HEK293 (cell line): ENCODE results near the gene NRSN2.

Experiments used
- CTCF ChIA-PET: fragments of 350-600 bp; formaldehyde crosslinking; extraction: SDS; loops from one replicate; lab custom pipeline; 2021; ENCODE audit warnings: antibody characterized with exemption; lab: Yijun Ruan, JAX
- POLR2A ChIA-PET: fragments of 300-600 bp; formaldehyde crosslinking; extraction: SDS; loops from one replicate; lab custom pipeline; 2020; ENCODE audit warnings: antibody characterized with exemption, inconsistent platforms; lab: Yijun Ruan, JAX
- H3K27ac ChIP-seq: fragments of 200-500 bp; sonication (Bioruptor generic); 2 replicates; pipeline ENCODE4 v1.5.1; 2014; ENCODE audit warnings: low read depth, low read length, control low read depth, inconsistent platforms; ENCODE audit errors: extremely low read depth
- H3K36me3 ChIP-seq, 2 experiments: fragments of 200-500 bp in 1 of 2; sonication (Bioruptor generic) in 1 of 2; 1 replicate in 1 of 2; 2 replicates in 1 of 2; pipeline ENCODE4 v1.5.1; 2014 to 2017; ENCODE audit warnings: inconsistent platforms in 2 of 2, low read length in 2 of 2; ENCODE audit not compliant: control insufficient read depth in 2 of 2, insufficient read depth in 1 of 2
- H3K4me1 ChIP-seq: fragments of 200-500 bp; sonication (Bioruptor generic); 2 replicates; pipeline ENCODE4 v1.5.1; 2014; ENCODE audit warnings: mild to moderate bottlenecking, low read length, inconsistent platforms; ENCODE audit not compliant: control insufficient read depth, insufficient read depth
- H3K4me3 ChIP-seq: 2 replicates; pipeline ENCODE4 v1.5.1; 2011; ENCODE audit warnings: low read depth, mild to moderate bottlenecking, control low read depth, low read length, moderate library complexity
- H3K9me3 ChIP-seq: fragments of 200-500 bp; sonication (Bioruptor generic); 2 replicates; pipeline ENCODE4 v1.5.1; 2014; ENCODE audit warnings: low read depth, low read length, inconsistent platforms; ENCODE audit not compliant: control insufficient read depth, insufficient read depth
- EGR2 ChIP-seq: fragments of 450-650 bp; formaldehyde crosslinking; IDR thresholded peaks from 2 replicates; pipeline ENCODE4 v1.5.1; 2016; ENCODE audit warnings: low read depth, missing biosample characterization, missing genetic modification characterization
- GLI4 ChIP-seq: fragments of 450-650 bp; formaldehyde crosslinking; IDR thresholded peaks from 2 replicates; pipeline ENCODE4 v1.5.1; 2016; ENCODE audit warnings: missing biosample characterization, missing genetic modification characterization
- GLIS2 ChIP-seq: fragments of 450-650 bp; formaldehyde crosslinking; IDR thresholded peaks from 2 replicates; pipeline ENCODE4 v1.5.1; 2016; ENCODE audit warnings: missing biosample characterization, missing genetic modification characterization
- HOXA7 ChIP-seq: sonication (generic); formaldehyde crosslinking; IDR thresholded peaks from 2 replicates; pipeline ENCODE4 v1.8.1; 2022; ENCODE audit warnings: missing genetic modification reagents, borderline replicate concordance
- KLF16 ChIP-seq: fragments of 450-650 bp; formaldehyde crosslinking; IDR thresholded peaks from 2 replicates; pipeline ENCODE4 v1.5.1; 2017; ENCODE audit warnings: missing biosample characterization, missing genetic modification characterization
- KLF8 ChIP-seq: fragments of 450-650 bp; formaldehyde crosslinking; IDR thresholded peaks from 2 replicates; pipeline ENCODE4 v1.5.1; 2016; ENCODE audit warnings: missing biosample characterization, missing genetic modification characterization
- KLF9 ChIP-seq: fragments of 450-650 bp; formaldehyde crosslinking; IDR thresholded peaks from 2 replicates; pipeline ENCODE4 v1.5.1; 2016; ENCODE audit warnings: missing biosample characterization, missing genetic modification characterization, low read depth
- SP2 ChIP-seq: fragments of 450-650 bp; formaldehyde crosslinking; IDR thresholded peaks from 2 replicates; pipeline ENCODE4 v1.5.1; 2016; ENCODE audit warnings: missing biosample characterization, missing genetic modification characterization
- ZBTB20 ChIP-seq: fragments of 450-650 bp; formaldehyde crosslinking; IDR thresholded peaks from 2 replicates; pipeline ENCODE4 v1.5.1; 2016; ENCODE audit warnings: missing biosample characterization, missing genetic modification characterization
- ZFHX2 ChIP-seq: fragments of 450-650 bp; formaldehyde crosslinking; conservative IDR thresholded peaks from 2 replicates; pipeline ENCODE4 v1.5.1; 2016; ENCODE audit warnings: missing biosample characterization, missing genetic modification characterization
- ZFP37 ChIP-seq: fragments of 450-650 bp; formaldehyde crosslinking; IDR thresholded peaks from 2 replicates; pipeline ENCODE4 v1.5.1; 2016; ENCODE audit warnings: missing biosample characterization, missing genetic modification characterization
- ZNF16 ChIP-seq: fragments of 450-650 bp; formaldehyde crosslinking; IDR thresholded peaks from 2 replicates; pipeline ENCODE4 v1.5.1; 2016; ENCODE audit warnings: low read depth, missing biosample characterization, missing genetic modification characterization
- ZNF184 ChIP-seq: fragments of 450-650 bp; IDR thresholded peaks from 2 replicates; pipeline ENCODE4 v1.5.1; 2018; ENCODE audit warnings: missing biosample characterization, mild to moderate bottlenecking, missing genetic modification characterization
- ZNF239 ChIP-seq: fragments of 450-650 bp; formaldehyde crosslinking; IDR thresholded peaks from 2 replicates; pipeline ENCODE4 v1.5.1; 2016; ENCODE audit warnings: missing biosample characterization, missing genetic modification characterization
- ZNF311 ChIP-seq: fragments of 450-650 bp; formaldehyde crosslinking; IDR thresholded peaks from 2 replicates; pipeline ENCODE4 v1.5.1; 2017; ENCODE audit warnings: missing biosample characterization, missing genetic modification characterization, borderline replicate concordance
- ZNF324 ChIP-seq: fragments of 450-650 bp; formaldehyde crosslinking; IDR thresholded peaks from 2 replicates; pipeline ENCODE4 v1.5.1; 2016; ENCODE audit warnings: missing biosample characterization, missing genetic modification characterization
- ZNF335 ChIP-seq: fragments of 450-650 bp; formaldehyde crosslinking; conservative IDR thresholded peaks from 2 replicates; pipeline ENCODE4 v1.5.1; 2016; ENCODE audit warnings: missing biosample characterization, missing genetic modification characterization
- ZNF366 ChIP-seq: fragments of 450-650 bp; formaldehyde crosslinking; conservative IDR thresholded peaks from 2 replicates; pipeline ENCODE4 v1.5.1; 2016; ENCODE audit warnings: missing biosample characterization, missing genetic modification characterization
- ZNF513 ChIP-seq: fragments of 450-650 bp; IDR thresholded peaks from 2 replicates; pipeline ENCODE4 v1.5.1; 2018; ENCODE audit warnings: missing biosample characterization, missing genetic modification characterization
- ZNF530 ChIP-seq: fragments of 450-650 bp; formaldehyde crosslinking; IDR thresholded peaks from 2 replicates; pipeline ENCODE4 v1.5.1; 2016; ENCODE audit warnings: low read depth, missing biosample characterization, missing genetic modification characterization
- ZNF600 ChIP-seq: fragments of 450-650 bp; formaldehyde crosslinking; IDR thresholded peaks from 2 replicates; pipeline ENCODE4 v1.5.1; 2016; ENCODE audit warnings: missing biosample characterization, missing genetic modification characterization
- ZNF707 ChIP-seq: fragments of 450-650 bp; formaldehyde crosslinking; IDR thresholded peaks from 2 replicates; pipeline ENCODE4 v1.5.1; 2016; ENCODE audit warnings: missing biosample characterization, missing genetic modification characterization
- ZXDB ChIP-seq: fragments of 450-650 bp; formaldehyde crosslinking; IDR thresholded peaks from 2 replicates; pipeline ENCODE4 v1.5.1; 2016; ENCODE audit warnings: missing biosample characterization, missing genetic modification characterization
- TF ChIP-seq, protein P1 (sequence below): fragments of 450-650 bp; formaldehyde crosslinking; IDR thresholded peaks from 2 replicates; pipeline ENCODE4 v1.5.1; 2016; ENCODE audit warnings: missing biosample characterization, missing genetic modification characterization
- TF ChIP-seq, protein P2 (sequence below): fragments of 450-650 bp; formaldehyde crosslinking; IDR thresholded peaks from 2 replicates; pipeline ENCODE4 v1.5.1; 2016; ENCODE audit warnings: missing biosample characterization, missing genetic modification characterization
- TF ChIP-seq, protein P3 (sequence below): fragments of 450-650 bp; formaldehyde crosslinking; IDR thresholded peaks from 2 replicates; pipeline ENCODE4; 2016; ENCODE audit warnings: missing biosample characterization, missing genetic modification characterization

The NRSN2 gene

DNA sequence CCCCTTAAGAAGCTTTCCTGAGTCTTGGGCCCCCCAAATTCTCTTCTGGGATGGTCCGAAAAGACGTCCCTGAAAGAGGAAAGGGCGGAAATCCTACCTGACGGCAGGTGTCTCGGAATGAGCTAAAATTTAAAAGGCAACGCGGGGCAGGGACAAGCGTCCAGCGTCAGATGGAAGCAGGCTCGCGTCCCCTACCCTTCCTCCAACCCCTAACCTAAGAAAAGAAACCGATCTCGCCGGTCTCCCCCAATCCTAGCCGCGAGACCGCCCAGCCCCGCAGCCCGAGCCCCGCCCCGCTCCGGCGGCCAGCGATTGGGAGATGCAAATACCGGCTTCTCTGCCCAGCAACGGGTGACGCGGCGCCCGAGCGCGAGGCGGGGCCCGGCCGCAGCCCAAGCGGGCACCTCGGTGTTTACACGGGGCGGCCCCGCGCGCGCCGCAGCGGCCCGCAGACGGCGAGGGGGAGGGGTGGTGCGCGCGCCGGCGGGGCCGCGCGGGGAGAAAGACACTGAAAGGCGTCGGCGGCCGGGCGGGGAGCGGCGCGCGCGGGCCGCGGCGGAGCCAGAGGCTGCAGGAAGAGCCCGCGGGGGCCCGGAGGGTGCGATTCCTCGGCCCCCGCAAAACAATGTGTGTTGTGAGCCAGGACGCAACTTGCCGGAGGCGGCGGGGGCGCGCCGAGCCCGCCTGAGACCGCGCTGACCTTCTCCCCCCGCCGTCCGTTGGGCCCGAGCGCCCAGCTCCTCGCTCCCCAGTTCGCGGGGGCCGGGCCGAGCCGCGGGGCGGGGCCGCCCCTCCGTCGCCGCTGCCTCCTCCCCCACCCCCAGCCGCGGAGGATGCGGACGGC is 21.6 kb upstream of the NRSN2 start, which contains the start of gene SOX12 (continued):
- no peak for TF ChIP-seq ZNF16 (tag by site-specific recombination)
- TF ChIP-seq ZNF184 (tag by site-specific recombination), result 0 out of 2 replicates have a peak, but pooled peaks have one; percentile 52
- TF ChIP-seq, protein P1, sequence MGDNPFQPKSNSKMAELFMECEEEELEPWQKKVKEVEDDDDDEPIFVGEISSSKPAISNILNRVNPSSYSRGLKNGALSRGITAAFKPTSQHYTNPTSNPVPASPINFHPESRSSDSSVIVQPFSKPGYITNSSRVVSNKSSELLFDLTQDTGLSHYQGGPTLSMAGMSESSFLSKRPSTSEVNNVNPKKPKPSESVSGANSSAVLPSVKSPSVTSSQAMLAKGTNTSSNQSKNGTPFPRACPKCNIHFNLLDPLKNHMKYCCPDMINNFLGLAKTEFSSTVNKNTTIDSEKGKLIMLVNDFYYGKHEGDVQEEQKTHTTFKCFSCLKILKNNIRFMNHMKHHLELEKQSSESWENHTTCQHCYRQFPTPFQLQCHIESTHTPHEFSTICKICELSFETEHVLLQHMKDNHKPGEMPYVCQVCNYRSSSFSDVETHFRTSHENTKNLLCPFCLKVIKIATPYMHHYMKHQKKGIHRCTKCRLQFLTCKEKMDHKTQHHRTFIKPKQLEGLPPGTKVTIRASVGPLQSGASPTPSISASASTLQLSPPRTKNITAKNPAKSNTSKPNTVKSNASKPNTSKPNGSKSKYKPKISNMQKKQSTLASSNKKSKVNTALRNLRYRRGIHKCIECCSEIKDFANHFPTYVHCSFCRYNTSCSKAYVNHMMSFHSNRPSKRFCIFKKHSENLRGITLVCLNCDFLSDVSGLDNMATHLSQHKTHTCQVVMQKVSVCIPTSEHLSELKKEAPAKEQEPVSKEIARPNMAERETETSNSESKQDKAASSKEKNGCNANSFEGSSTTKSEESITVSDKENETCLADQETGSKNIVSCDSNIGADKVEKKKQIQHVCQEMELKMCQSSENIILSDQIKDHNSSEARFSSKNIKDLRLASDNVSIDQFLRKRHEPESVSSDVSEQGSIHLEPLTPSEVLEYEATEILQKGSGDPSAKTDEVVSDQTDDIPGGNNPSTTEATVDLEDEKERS (tag by site-specific recombination), result no peak
- no peak for TF ChIP-seq ZFP37 (tag by site-specific recombination)
- no peak for TF ChIP-seq ZNF707 (tag by site-specific recombination)
- TF ChIP-seq HOXA7 (CRISPR knock-in tag), result no peak
- TF ChIP-seq, protein P2, sequence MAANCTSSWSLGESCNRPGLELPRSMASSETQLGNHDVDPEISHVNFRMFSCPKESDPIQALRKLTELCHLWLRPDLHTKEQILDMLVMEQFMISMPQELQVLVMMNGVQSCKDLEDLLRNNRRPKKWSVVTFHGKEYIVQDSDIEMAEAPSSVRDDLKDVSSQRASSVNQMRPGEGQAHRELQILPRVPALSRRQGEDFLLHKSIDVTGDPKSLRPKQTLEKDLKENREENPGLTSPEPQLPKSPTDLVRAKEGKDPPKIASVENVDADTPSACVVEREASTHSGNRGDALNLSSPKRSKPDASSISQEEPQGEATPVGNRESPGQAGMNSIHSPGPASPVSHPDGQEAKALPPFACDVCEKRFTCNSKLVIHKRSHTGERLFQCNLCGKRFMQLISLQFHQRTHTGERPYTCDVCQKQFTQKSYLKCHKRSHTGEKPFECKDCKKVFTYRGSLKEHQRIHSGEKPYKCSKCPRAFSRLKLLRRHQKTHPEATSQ (tag by site-specific recombination), result 0 out of 2 replicates have a peak, but pooled peaks have one; percentile 23
- TF ChIP-seq KLF8, result peak; percentile 57; the same call in 1 of the 2 replicates
- 0 out of 2 replicates have a peak, but pooled peaks have one; percentile 27 for TF ChIP-seq ZNF335 (tag by site-specific recombination)
- TF ChIP-seq EGR2 (tag by site-specific recombination), result peak; percentile 45; the same call in 1 of the 2 replicates
- TF ChIP-seq, protein P3, sequence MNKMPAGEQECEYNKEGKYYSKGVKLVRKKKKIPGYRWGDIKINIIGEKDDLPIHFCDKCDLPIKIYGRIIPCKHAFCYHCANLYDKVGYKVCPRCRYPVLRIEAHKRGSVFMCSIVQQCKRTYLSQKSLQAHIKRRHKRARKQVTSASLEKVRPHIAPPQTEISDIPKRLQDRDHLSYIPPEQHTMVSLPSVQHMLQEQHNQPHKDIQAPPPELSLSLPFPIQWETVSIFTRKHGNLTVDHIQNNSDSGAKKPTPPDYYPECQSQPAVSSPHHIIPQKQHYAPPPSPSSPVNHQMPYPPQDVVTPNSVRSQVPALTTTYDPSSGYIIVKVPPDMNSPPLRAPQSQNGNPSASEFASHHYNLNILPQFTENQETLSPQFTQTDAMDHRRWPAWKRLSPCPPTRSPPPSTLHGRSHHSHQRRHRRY (tag by site-specific recombination), result no peak
- TF ChIP-seq ZBTB20 (tag by site-specific recombination), result peak; percentile 54; the same call in 1 of the 2 replicates
- TF ChIP-seq ZXDB, result no peak
- peak; percentile 61 for TF ChIP-seq ZNF366 (tag by site-specific recombination)
- TF ChIP-seq GLI4 (tag by site-specific recombination), result no peak

DNA sequence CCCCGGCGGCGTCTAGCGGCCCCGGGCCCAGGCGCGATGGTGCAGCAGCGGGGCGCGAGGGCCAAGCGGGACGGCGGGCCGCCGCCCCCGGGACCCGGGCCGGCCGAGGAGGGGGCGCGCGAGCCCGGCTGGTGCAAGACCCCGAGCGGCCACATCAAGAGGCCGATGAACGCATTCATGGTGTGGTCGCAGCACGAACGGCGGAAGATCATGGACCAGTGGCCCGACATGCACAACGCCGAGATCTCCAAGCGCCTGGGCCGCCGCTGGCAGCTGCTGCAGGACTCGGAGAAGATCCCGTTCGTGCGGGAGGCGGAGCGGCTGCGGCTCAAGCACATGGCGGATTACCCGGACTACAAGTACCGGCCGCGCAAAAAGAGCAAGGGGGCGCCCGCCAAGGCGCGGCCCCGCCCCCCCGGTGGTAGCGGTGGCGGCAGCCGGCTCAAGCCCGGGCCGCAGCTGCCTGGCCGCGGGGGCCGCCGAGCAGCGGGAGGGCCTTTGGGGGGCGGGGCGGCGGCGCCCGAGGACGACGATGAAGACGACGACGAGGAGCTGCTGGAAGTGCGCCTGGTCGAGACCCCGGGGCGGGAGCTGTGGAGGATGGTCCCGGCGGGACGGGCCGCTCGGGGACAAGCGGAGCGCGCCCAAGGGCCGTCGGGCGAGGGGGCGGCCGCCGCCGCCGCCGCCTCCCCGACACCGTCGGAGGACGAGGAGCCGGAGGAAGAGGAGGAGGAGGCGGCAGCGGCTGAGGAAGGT is 20.8 kb upstream of the NRSN2 start:
- peaks cover 13% of the 10 kb centered on the region for H3K4me1 ChIP-seq
- ChIA-PET CTCF (no interaction called here), POLR2A (interaction anchor here (1.4 to 5.6 kb wide), 2 partner anchors 21 to 26 kb away, joined by 7 to 74 read pairs; partner anchors contain the start of genes NRSN2 and ZCCHC3)
- H3K9me3 ChIP-seq, result no peaks in the 10 kb centered on the region
- H3K4me3 ChIP-seq, result peak overlapping the region; percentile 42
- H3K27ac ChIP-seq, result peak overlapping the region; percentile 99
- H3K36me3 ChIP-seq, result peaks cover 0 to 5% of the 10 kb centered on the region in 2 experiments; a peak in 1 of 3 replicates
- TF ChIP-seq ZNF239 (tag by site-specific recombination), result 0 out of 2 replicates have a peak, but pooled peaks have one; percentile 30
- TF ChIP-seq ZNF530, result no peak
- no peak for TF ChIP-seq ZNF600 (tag by site-specific recombination)
- TF ChIP-seq ZNF513 (tag by site-specific recombination), result peak; percentile 95
- TF ChIP-seq KLF16 (tag by site-specific recombination), result peak; percentile 33; the same call in 1 of the 2 replicates
- no peak for TF ChIP-seq ZNF311
- no peak for TF ChIP-seq ZNF324 (tag by site-specific recombination)
- peak; percentile 57 for TF ChIP-seq ZNF335 (tag by site-specific recombination)
- TF ChIP-seq ZFHX2, result 0 out of 2 replicates have a peak, but pooled peaks have one; percentile 23
- peak; percentile 34 for TF ChIP-seq GLIS2 (tag by site-specific recombination)
- TF ChIP-seq KLF9, result peak; percentile 64
- peak; percentile 49 for TF ChIP-seq SP2 (tag by site-specific recombination)
